IPS DF 19.7 (cell line): ENCODE measurements around the gene SLCO4A1.

Experiments used
- DNase-seq: peaks from one replicate; pipeline ENCODE4 v3.0.0-alpha.2; 2013; ENCODE audit warnings: low read depth, low spot score

Gene SLCO4A1

GRCh38 chr20:62653373-62653772 is 11.1 kb downstream of the SLCO4A1 start:
- DNase-seq: no peak

GRCh38 chr20:62653951-62654685 is 11.8 kb downstream of the SLCO4A1 start:
- no peak for DNase-seq

GRCh38 chr20:62655282-62656196 is 13.2 kb downstream of the SLCO4A1 start:
- DNase-seq: no peak

DNA sequence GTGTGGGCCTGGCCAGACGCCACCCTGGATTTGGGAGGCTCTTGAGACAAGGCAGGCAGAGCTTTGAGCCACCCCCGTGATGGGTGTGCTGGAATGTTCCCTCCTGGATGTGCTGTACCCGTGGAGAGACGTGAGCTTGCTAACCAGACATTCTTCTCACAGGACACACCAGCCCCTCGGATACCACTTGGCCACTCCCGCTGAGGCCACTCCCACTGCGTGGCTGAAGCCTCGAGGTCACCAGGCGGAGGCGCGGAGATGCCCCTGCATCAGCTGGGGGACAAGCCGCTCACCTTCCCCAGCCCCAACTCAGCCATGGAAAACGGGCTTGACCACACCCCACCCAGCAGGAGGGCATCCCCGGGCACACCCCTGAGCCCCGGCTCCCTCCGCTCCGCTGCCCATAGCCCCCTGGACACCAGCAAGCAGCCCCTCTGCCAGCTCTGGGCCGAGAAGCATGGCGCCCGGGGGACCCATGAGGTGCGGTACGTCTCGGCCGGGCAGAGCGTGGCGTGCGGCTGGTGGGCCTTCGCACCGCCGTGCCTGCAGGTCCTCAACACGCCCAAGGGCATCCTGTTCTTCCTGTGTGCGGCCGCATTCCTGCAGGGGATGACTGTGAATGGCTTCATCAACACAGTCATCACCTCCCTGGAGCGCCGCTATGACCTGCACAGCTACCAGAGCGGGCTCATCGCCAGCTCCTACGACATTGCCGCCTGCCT is 14.1 kb downstream of the SLCO4A1 start:
- DNase-seq: no peak

- DNase-seq: no peak
Observed at GRCh38 chr20:62656919-62657588, 14.8 kb downstream of the SLCO4A1 start.

DNA sequence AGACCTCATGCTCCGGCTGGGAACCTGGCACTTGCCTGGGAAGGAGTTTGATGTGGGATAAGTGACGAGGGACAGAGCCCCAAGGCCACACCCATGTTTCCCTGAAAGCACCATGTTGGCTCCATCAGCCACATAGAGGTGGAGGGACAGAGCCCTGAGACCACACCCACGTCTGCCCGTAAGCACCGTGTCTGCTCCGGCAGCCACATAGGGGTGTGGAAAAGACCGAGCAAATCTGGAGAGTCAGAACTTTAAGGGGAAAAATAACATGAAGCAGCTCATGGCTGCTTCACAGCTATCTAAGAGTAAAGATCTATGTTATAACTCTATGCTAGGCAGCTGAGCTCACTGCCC is 15.3 kb downstream of the SLCO4A1 start:
- DNase-seq: no peak

- DNase-seq: no peak
Observed at GRCh38 chr20:62657956-62658355, 15.7 kb downstream of the SLCO4A1 start.

DNA sequence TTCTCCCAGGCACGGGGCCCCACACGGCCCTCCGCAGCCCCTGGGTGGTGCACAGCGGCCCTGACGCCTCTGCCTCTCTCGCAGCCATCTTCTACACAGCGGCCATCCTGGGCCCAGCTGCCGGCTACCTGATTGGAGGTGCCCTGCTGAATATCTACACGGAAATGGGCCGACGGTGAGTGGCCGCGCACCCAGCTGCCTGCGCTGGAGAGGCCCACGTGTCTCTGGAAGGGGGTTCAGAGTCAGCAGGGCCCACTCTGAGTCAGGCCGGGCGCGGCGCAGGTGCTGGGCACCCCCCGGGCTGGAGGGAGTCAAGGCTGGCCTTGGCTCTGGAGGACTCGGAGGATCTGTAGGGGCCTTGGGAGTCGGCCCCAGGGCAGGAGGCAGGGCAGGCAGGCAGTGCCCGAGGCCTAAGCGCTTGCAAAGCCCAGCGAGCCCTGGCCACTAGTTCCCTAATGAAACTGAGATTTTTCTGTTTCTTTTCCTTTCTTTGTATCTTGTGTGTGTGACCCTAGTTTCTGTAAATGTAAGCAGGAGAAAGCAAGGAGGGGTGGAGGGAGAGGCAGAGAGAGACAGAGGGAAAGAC is 16.4 kb downstream of the SLCO4A1 start:
- DNase-seq: no peak

GRCh38 chr20:62659488-62660239 is 17.4 kb downstream of the SLCO4A1 start:
- no peak for DNase-seq

GRCh38 chr20:62660240-62660615 is 17.9 kb downstream of the SLCO4A1 start:
- DNase-seq: no peak

GRCh38 chr20:62660768-62661167 is 18.5 kb downstream of the SLCO4A1 start:
- no peak for DNase-seq

DNA sequence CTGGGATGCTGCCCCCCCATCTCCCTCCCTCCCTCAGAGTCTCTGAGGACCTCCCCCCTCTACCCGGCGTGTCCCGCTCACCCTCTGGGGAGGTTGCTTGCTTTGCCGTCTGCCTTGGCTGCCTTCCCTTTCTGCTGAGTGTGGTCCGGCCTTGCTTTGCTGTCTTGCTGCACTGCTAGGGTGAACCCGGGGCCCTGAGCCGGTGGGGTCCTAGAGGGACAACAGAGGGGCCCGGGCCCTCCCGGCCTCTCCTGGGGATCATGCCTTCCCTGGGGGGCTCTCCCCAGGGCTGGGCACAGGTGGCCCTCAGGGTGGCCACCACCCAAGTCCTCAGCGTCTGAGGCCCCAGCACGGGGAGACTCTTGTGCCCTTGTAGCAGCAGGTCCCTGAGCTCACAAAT is 19.3 kb downstream of the SLCO4A1 start:
- DNase-seq: no peak

GRCh38 chr20:62662422-62662821 is 20.1 kb downstream of the SLCO4A1 start:
- DNase-seq: no peak

- no peak for DNase-seq
Observed at GRCh38 chr20:62663145-62664018, 21.1 kb downstream of the SLCO4A1 start.

DNA sequence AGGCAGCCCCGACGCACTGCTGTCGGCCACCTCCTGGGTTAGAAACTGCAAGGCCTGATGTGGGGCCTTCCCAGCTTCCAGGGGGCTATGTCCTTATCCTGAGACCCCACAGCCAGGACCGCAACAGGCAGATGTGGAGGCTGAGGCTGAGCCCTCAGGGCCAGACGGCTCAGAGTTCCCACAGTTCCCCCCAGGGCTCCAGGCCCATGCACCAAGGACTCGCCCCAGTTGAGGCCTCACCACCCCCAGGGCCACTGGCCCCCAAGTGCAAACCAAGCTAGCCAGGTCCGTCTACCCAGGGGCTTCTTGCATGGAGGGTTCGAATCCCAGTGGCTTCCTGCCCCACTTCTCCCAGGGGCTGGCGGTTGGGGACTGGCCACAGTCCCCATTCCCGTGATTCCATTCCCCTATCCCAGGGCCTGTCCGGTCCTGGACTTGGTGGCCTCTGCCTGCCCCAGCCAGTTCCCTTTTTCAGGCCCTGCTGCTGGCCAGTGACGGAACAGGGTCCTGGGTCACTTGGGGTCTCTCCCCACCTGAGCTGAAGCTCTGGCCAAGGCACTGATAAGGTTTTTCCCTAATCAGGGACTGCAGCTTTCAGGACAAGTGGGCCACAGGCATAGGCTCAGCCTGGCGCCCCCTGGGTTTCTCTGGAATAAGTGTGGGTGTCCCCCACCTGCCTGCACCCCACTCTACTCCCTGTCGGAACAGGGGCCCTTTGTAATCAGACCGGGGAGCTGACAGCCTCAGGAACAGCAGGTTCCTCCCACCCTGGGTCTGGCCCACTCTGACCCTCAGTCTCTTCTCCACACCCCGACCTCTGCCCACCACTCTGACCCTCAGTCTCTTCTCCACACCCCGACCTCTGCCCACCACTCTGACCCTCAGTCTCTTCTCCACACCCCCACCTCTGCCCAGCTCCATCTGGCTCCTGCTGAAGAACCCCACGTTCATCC is 22.0 kb downstream of the SLCO4A1 start:
- DNase-seq: no peak

GRCh38 chr20:62665153-62665754 is 23.0 kb downstream of the SLCO4A1 start:
- no peak for DNase-seq

GRCh38 chr20:62665826-62666735 is 23.8 kb downstream of the SLCO4A1 start:
- no peak for DNase-seq
